Measurements from ENCODE around the gene CYP4F22. TPM values are rescaled to one million over a fixed set of nuclear protein-coding genes. Genes with fewer than 3 reads are reported as not detected.
"Not testable (repeated sequence)": the region's sequence is repeated elsewhere in the genome, so short reads cannot be mapped to it uniquely, and the experiment has no call there.

CYP4F22 gene
- total RNA-seq, 2 donors from 2014 or later: 0.19 to 0.22 TPM

DNA sequence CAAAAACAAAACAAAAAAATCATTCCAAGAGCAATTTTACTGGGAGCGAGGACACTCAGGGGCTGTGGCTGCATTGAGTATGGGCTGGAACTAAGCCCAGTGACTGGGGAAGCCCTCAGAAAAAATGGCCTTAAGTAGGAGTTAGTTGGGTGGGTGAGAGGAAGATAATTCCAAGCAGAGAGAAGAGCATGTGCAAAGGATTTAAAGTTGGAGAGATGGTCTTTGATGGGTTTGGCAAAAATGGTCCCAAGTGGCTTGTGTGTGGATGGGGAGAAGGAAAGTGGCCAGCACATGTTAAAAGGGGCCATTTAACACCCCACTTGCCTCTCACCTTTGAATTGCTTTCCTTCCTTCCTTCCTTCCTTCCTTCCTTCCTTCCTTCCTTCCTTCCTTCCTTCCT lies 6.7 kb upstream of the CYP4F22 start:
- H3K36me3 ChIP-seq: no peaks in the 10 kb centered on the region
- intact Hi-C loops (cut with DNase I): no loop called here
- H3K4me3 ChIP-seq: no peak overlapping the region
- H3K9me3 ChIP-seq: no peaks in the 10 kb centered on the region
- H3K9ac ChIP-seq (ENCODE audit: low read depth in 2 of 2, low read length in 2 of 2): no peak overlapping the region
- no peaks in the 10 kb centered on the region for H3K4me1 ChIP-seq
- no peaks in the 10 kb centered on the region for H3K27me3 ChIP-seq
- TF ChIP-seq, protein P1, sequence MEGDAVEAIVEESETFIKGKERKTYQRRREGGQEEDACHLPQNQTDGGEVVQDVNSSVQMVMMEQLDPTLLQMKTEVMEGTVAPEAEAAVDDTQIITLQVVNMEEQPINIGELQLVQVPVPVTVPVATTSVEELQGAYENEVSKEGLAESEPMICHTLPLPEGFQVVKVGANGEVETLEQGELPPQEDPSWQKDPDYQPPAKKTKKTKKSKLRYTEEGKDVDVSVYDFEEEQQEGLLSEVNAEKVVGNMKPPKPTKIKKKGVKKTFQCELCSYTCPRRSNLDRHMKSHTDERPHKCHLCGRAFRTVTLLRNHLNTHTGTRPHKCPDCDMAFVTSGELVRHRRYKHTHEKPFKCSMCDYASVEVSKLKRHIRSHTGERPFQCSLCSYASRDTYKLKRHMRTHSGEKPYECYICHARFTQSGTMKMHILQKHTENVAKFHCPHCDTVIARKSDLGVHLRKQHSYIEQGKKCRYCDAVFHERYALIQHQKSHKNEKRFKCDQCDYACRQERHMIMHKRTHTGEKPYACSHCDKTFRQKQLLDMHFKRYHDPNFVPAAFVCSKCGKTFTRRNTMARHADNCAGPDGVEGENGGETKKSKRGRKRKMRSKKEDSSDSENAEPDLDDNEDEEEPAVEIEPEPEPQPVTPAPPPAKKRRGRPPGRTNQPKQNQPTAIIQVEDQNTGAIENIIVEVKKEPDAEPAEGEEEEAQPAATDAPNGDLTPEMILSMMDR (IDR thresholded peaks at IDR 0.05): no peak
- no peak overlapping the region for H3K27ac ChIP-seq
- no peak for DNase-seq

DNA sequence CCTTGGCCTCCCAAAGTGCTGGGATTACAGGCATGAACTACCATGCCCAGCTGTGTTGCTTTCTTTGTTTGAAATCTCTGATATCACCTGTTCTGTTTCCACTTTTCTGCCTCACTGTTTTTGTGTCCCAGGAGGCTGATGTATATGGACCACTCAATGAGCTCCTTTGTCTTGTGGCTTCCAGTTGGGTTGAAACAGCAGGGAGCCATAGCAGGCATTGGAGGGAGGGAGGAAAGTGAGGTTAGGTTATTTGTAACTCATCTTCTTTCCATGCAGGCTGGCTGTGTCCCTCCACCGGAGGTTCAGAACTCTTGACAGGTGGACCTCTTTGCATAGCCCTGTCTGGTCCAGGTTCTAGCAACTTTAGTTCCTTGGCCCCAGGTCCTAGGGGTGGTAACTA lies 6.1 kb upstream of the CYP4F22 start:
- H3K4me1 ChIP-seq: no peaks in the 10 kb centered on the region
- no peak overlapping the region for H3K4me3 ChIP-seq
- intact Hi-C loops (cut with DNase I): no loop called here
- H3K9me3 ChIP-seq: no peaks in the 10 kb centered on the region
- no peaks in the 10 kb centered on the region for H3K27me3 ChIP-seq
- H3K36me3 ChIP-seq: no peaks in the 10 kb centered on the region
- H3K27ac ChIP-seq: no peak overlapping the region
- H3K9ac ChIP-seq (ENCODE audit: low read depth in 2 of 2, low read length in 2 of 2): no peak overlapping the region
- TF ChIP-seq, protein P1 (IDR thresholded peaks at IDR 0.05): no peak
- DNase-seq: no peak

- H3K36me3 ChIP-seq: no peaks in the 10 kb centered on the region
- no peak for DNase-seq
- no peaks in the 10 kb centered on the region for H3K4me1 ChIP-seq
- peaks cover 13% of the 10 kb centered on the region for H3K27me3 ChIP-seq
- H3K9me3 ChIP-seq: no peaks in the 10 kb centered on the region
- intact Hi-C loops (cut with DNase I): no loop called here
- TF ChIP-seq, protein P1 (IDR thresholded peaks at IDR 0.05): no peak
- H3K27ac ChIP-seq: no peak overlapping the region
- H3K4me3 ChIP-seq: no peak overlapping the region
- no peak overlapping the region for H3K9ac ChIP-seq (ENCODE audit: low read depth in 2 of 2, low read length in 2 of 2)
These were observed 2.2 kb upstream of the CYP4F22 start for GRCh38 chr19:15506074-15506571.

- Histone ChIP-seq H3K27ac (no peak overlapping the region), H3K9me3 (no peaks in the 10 kb centered on the region), H3K36me3 (no peaks in the 10 kb centered on the region), H3K4me1 (no peaks in the 10 kb centered on the region), H3K9ac (ENCODE audit: low read depth in 2 of 2, low read length in 2 of 2) (no peak overlapping the region), H3K4me3 (no peak overlapping the region), H3K27me3 (peaks cover 13% of the 10 kb centered on the region)
- intact Hi-C loops (cut with DNase I): no loop called here
- DNase-seq: no peak
- TF ChIP-seq, protein P1 (IDR thresholded peaks at IDR 0.05): no peak
These were observed 974 bp upstream of the CYP4F22 start for GRCh38 chr19:15507068-15508034.

GRCh38 chr19:15511671-15512424 lies 3.5 kb downstream of the CYP4F22 start:
- intact Hi-C loops (cut with DNase I): no loop called here
- TF ChIP-seq, protein P1 (IDR thresholded peaks at IDR 0.05): no peak
- no peaks in the 10 kb centered on the region for H3K4me1 ChIP-seq
- no peak overlapping the region for H3K9ac ChIP-seq (ENCODE audit: low read depth in 2 of 2, low read length in 2 of 2)
- H3K9me3 ChIP-seq: no peaks in the 10 kb centered on the region
- H3K36me3 ChIP-seq: no peaks in the 10 kb centered on the region
- peaks cover 13% of the 10 kb centered on the region for H3K27me3 ChIP-seq
- H3K4me3 ChIP-seq: no peak overlapping the region
- no peak overlapping the region for H3K27ac ChIP-seq
- DNase-seq: no peak

GRCh38 chr19:15515227-15515625 lies 6.9 kb downstream of the CYP4F22 start:
- H3K4me3 ChIP-seq; intact Hi-C loops (cut with DNase I); H3K36me3 ChIP-seq; H3K9me3 ChIP-seq; H3K9ac ChIP-seq (ENCODE audit: low read depth in 2 of 2, low read length in 2 of 2); H3K4me1 ChIP-seq; H3K27ac ChIP-seq; DNase-seq; H3K27me3 ChIP-seq: not testable (repeated sequence)

Data from colonic mucosa (tissue), 4 donors.